ENCODE measurements around the gene ATP1B3.

Gene ATP1B3

DNA sequence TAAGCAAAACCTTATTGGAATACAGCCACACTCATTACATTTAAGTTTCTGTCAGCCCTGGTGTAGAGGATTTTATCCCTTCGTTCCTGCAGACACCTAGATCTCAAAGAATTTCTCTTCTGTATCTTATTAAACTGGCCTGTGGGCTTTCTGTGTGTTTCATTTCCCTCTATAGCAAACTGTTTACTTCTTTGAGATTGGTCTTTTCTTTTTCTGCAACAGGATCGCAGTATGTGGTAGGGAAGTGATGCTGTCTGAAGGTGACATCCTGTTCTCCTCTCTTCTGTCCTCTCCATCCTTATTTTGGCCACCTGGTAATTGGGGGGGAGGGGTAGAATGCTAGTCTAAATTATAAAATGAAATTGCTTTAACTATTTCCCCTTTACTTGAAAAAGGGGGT lies 25.5 kb downstream of the ATP1B3 start:
- no peaks in the 10 kb centered on the region for H3K9me2 ChIP-seq (replicated peaks; ENCODE audit: insufficient read depth, low read length)
- no peak overlapping the region for H3K27ac ChIP-seq (ENCODE audit: low read length)
- no peaks in the 10 kb centered on the region for H3K9me3 ChIP-seq (replicated peaks; ENCODE audit: insufficient read depth, low read length)
- H3K27me3 ChIP-seq (replicated peaks; ENCODE audit: insufficient read depth, low read length): no peaks in the 10 kb centered on the region
- H3K9ac ChIP-seq (ENCODE audit: low read length): no peak overlapping the region
- no peaks in the 10 kb centered on the region for H3K4me1 ChIP-seq (ENCODE audit: low read length)
- no peaks in the 10 kb centered on the region for H3F3A ChIP-seq (ENCODE audit: insufficient read depth, low read length)
- no peak overlapping the region for H2AFZ ChIP-seq (ENCODE audit: low read length)
- H3K4me3 ChIP-seq (ENCODE audit: low read length): no peak overlapping the region
- H4K20me1 ChIP-seq (ENCODE audit: insufficient read depth, low read length): no peaks in the 10 kb centered on the region
- TF ChIP-seq EZH2phosphoT487 (IDR thresholded peaks at IDR 0.05; ENCODE audit: low read length): no peak
- TF ChIP-seq, protein P1, sequence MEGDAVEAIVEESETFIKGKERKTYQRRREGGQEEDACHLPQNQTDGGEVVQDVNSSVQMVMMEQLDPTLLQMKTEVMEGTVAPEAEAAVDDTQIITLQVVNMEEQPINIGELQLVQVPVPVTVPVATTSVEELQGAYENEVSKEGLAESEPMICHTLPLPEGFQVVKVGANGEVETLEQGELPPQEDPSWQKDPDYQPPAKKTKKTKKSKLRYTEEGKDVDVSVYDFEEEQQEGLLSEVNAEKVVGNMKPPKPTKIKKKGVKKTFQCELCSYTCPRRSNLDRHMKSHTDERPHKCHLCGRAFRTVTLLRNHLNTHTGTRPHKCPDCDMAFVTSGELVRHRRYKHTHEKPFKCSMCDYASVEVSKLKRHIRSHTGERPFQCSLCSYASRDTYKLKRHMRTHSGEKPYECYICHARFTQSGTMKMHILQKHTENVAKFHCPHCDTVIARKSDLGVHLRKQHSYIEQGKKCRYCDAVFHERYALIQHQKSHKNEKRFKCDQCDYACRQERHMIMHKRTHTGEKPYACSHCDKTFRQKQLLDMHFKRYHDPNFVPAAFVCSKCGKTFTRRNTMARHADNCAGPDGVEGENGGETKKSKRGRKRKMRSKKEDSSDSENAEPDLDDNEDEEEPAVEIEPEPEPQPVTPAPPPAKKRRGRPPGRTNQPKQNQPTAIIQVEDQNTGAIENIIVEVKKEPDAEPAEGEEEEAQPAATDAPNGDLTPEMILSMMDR (IDR thresholded peaks at IDR 0.05; ENCODE audit: low read length): no peak
- no peak for TF ChIP-seq EZH2 (optimal IDR thresholded peaks at IDR 0.05; ENCODE audit: low read depth, low read length)
- H3K4me2 ChIP-seq (ENCODE audit: low read depth, low read length): no peak overlapping the region
- H3K36me3 ChIP-seq (replicated peaks; ENCODE audit: insufficient read depth, low read length): peaks cover 8% of the 10 kb centered on the region
- no peak for DNase-seq
- H3K79me2 ChIP-seq (ENCODE audit: low read length): peaks cover 34% of the 10 kb centered on the region

DNA sequence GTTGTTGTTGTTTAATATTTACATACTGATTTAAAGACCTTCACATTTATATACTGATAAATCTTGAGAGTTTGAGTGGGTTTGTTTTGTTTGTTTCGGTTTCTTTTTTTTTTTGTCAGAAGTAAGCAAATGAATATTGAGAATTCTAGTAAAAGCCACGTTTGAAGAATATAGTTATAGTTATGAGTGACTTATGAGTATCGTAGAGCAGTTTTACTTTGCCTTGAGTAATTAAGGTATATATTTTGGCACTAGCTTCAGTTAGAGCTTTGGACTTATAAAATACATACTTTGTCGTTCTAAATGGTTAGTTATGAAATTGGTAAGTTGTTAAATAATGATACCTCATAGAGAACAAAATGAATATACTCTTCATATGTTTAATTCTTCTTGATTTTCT lies 27.8 kb downstream of the ATP1B3 start:
- Histone ChIP-seq H3K27ac (ENCODE audit: low read length) (no peak overlapping the region), H3K9ac (ENCODE audit: low read length) (no peak overlapping the region), H3K79me2 (ENCODE audit: low read length) (peaks cover 24% of the 10 kb centered on the region), H3K9me2 (replicated peaks; ENCODE audit: insufficient read depth, low read length) (no peaks in the 10 kb centered on the region), H3K27me3 (replicated peaks; ENCODE audit: insufficient read depth, low read length) (no peaks in the 10 kb centered on the region), H3K9me3 (replicated peaks; ENCODE audit: insufficient read depth, low read length) (no peaks in the 10 kb centered on the region), H3K36me3 (replicated peaks; ENCODE audit: insufficient read depth, low read length) (peaks cover 5% of the 10 kb centered on the region), H3K4me1 (ENCODE audit: low read length) (no peaks in the 10 kb centered on the region), H3K4me2 (ENCODE audit: low read depth, low read length) (no peak overlapping the region), H3K4me3 (ENCODE audit: low read length) (no peak overlapping the region), H3F3A (ENCODE audit: insufficient read depth, low read length) (no peaks in the 10 kb centered on the region), H4K20me1 (ENCODE audit: insufficient read depth, low read length) (no peaks in the 10 kb centered on the region), H2AFZ (ENCODE audit: low read length) (no peak overlapping the region)
- DNase-seq: no peak
- TF ChIP-seq, protein P1 (IDR thresholded peaks at IDR 0.05; ENCODE audit: low read length): no peak
- TF ChIP-seq EZH2phosphoT487 (IDR thresholded peaks at IDR 0.05; ENCODE audit: low read length): no peak
- TF ChIP-seq EZH2 (optimal IDR thresholded peaks at IDR 0.05; ENCODE audit: low read depth, low read length): no peak

DNA sequence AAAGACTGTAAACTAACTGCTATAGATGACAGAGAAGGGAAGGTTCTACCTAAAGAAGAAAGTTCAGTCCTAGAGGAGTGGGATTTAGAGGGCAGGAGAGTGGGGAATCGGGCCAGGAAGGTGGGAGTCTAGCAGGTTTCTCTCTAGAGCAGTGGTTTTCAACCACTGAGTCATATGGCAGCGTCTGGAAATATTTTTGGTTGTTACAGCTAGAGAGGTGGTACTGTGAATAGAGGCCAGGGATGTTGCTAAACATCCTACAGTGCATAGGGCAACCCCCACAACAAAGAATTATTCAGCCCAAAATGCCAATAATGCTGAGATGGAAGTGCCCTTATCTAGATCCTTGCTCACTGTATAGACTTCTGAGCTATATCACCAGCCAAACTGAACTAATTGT lies 28.7 kb downstream of the ATP1B3 start:
- H2AFZ ChIP-seq (ENCODE audit: low read length): no peak overlapping the region
- no peak overlapping the region for H3K27ac ChIP-seq (ENCODE audit: low read length)
- no peaks in the 10 kb centered on the region for H4K20me1 ChIP-seq (ENCODE audit: insufficient read depth, low read length)
- no peak overlapping the region for H3K4me2 ChIP-seq (ENCODE audit: low read depth, low read length)
- H3K9me3 ChIP-seq (replicated peaks; ENCODE audit: insufficient read depth, low read length): no peaks in the 10 kb centered on the region
- peaks cover 18% of the 10 kb centered on the region for H3K79me2 ChIP-seq (ENCODE audit: low read length)
- no peaks in the 10 kb centered on the region for H3K27me3 ChIP-seq (replicated peaks; ENCODE audit: insufficient read depth, low read length)
- peaks cover 3% of the 10 kb centered on the region for H3K36me3 ChIP-seq (replicated peaks; ENCODE audit: insufficient read depth, low read length)
- TF ChIP-seq EZH2phosphoT487 (IDR thresholded peaks at IDR 0.05; ENCODE audit: low read length) (no peak), EZH2 (optimal IDR thresholded peaks at IDR 0.05; ENCODE audit: low read depth, low read length) (no peak)
- TF ChIP-seq, protein P1 (IDR thresholded peaks at IDR 0.05; ENCODE audit: low read length): no peak
- no peak overlapping the region for H3K9ac ChIP-seq (ENCODE audit: low read length)
- no peaks in the 10 kb centered on the region for H3K9me2 ChIP-seq (replicated peaks; ENCODE audit: insufficient read depth, low read length)
- H3K4me3 ChIP-seq (ENCODE audit: low read length): no peak overlapping the region
- DNase-seq: no peak
- H3K4me1 ChIP-seq (ENCODE audit: low read length): no peaks in the 10 kb centered on the region
- no peaks in the 10 kb centered on the region for H3F3A ChIP-seq (ENCODE audit: insufficient read depth, low read length)
